NCI-H2107 treated with DMSO at 0.1 percent for 48 hours (cell line): ENCODE results near the gene TERC.

Experiments
- DNase-seq: peaks from one replicate; lab custom pipeline; 2025; ENCODE audit not compliant: unreplicated experiment; lab: John Stamatoyannopoulos, UW

TERC gene

DNA sequence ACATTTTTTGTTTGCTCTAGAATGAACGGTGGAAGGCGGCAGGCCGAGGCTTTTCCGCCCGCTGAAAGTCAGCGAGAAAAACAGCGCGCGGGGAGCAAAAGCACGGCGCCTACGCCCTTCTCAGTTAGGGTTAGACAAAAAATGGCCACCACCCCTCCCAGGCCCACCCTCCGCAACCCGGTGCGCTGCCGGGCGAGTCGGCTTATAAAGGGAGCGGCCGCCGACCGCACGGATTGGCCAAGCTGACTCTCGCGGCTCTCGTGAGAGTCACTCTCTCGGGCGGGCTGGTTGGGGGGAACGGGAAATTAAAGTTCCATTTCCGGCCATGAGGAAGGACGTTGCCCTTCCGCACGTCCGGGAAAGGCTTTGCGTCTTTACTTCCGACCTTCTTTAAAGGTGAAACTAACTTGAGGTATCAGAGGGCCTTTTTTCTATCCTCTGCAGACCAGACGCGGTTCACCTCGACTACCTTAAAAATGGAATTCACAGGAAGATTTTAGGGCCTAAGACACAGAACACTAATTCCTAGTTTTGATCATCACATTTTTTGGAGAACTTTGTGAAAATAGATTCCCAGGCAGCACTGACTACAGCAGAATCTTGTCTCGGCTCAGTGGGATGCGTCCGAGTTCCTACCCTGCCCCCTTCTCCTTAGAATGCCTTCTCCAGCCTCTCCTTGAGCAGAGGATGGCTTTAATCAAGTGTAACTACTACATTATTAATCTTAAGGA, at the start of gene TERC:
TERC (minus strand) TSS at position 179 of the 731 bp plus-strand sequence.
- peak; percentile 92 for DNase-seq

- peak; percentile 65 for DNase-seq
These were observed 49.1 kb upstream of the TERC start for GRCh38 chr3:169813757-169814517.

DNA sequence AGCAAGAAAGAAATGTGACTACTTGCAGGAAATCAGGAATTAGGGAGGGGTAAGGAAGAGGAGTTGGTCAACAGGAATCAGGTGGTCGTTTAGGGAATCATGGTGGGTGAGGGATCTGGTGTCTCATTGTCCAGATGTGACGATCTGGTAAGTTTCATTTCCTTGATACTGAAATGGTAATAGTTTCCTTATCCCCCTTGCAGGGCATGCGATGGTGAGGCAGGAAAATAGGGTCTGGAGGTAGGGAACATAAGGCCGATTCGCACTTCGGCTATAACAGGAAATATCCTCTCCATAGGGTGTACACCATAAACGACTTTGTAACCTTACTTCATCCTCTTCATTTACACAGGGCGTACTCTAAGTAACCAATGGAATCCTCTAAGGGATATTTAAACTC, 48.4 kb upstream of the TERC start:
- no peak for DNase-seq

DNA sequence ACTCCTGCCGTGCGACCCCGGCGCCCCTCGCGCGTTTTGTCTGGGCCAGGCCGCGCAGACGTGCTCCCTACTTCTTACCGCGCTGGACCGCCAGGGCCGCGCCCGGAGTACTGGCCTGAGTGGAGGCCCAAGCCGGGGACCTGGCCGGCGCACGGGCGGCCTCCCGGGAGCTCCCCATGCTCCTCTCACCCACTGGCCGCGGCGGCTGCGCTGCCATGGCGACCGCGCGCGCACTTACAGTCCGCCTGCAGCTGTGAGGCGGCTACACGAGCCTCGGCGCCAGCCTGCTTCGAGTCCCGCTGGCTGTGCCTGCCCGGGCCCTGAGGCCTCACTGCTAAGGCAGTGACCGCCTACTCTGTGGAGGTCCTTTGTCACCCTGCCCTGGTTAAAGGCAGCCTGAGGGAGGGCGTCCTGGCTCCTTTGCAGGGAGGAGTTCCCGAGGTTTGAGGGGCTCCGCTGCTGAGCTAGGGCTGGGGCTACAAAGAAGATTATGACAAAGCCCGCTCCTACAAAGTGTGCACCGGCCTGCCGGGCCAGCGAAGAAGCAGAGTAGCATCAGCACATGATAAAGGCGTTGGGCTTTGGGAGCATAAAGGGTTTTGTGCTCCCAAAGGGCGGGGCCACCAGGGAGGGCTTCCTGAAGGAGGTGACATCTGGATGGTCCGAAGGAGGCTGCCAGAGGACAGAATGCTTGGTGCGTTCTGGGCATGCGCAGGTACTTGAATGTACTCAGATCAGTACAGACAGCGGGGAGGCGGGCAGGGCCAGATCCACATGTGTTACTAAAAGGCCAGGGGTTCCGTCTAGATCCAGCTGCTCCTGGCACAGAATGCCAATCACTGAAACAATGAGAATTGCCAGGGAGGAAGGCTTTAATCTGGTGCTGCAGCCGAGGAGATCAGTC, 47.7 kb upstream of the TERC start, which contains the start of the genes LRRC34 and LRRIQ4:
LRRC34 (minus strand) TSS at position 573 of the 904 bp plus-strand sequence; CDS start at position 217, 356 bp downstream.
LRRIQ4 (plus strand) TSS at position 539 of the 904 bp plus-strand sequence. CDS start 9,052 bp downstream, outside the sequence.
- peak; percentile 94 for DNase-seq

DNA sequence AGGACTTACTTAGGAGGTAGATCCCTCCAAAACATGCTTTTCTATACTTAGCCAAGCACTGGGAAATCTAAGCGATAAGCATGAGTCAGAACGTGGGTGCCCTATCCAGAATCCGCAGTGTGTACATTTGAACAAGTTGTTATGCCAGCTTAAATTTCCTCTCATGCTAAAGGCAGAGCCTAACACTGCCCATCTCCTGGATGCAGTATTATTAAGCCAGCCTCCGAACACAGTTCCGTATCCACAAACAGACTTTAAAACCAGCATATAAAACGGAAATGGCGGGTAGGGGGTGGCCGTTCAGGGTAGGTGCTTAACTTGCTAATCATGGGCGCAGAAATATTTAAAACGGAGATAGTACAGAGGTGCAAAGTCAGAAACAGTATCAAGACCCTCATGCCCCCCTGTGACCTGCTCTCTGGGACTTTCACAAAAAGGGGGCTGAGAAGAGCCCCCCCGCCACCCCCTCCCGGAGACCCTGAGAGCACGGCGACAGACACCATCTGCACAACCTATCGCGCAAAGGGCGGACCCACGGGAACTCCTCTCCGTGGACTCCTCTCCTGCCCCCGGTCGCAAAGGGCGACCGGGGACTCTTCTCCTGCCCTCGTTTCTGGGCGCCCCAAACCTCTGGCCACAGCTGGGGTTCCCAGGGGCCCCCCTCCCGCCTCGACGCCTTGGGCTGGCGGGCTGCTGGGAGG, 46.9 kb upstream of the TERC start:
- peak; percentile 81 for DNase-seq

GRCh38 chr3:169809230-169809795, 44.5 kb upstream of the TERC start:
- DNase-seq = no peak

GRCh38 chr3:169804681-169805080, 39.8 kb upstream of the TERC start:
- no peak for DNase-seq

DNA sequence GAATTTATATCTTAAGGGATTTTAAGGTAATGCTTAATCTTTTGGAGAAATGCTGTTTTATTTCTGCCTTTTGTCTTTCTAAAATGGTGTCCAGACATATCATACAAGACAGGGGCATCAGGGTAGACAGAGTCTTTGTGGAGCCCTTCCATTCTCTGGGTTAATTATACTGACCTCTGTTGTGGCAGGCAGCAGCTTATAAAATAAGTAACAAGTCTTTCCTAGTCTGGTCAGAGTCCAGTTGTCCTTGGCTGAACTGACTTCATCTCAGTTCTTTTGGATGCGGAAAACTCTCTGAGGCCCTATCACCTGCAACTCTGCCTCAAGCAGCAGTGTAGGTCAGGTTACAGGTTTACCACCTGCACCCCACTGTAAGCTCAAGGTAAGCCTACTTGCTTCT, 27.5 kb upstream of the TERC start:
- DNase-seq = no peak

- no peak for DNase-seq
These were observed 26.0 kb upstream of the TERC start for GRCh38 chr3:169790687-169791429.

DNA sequence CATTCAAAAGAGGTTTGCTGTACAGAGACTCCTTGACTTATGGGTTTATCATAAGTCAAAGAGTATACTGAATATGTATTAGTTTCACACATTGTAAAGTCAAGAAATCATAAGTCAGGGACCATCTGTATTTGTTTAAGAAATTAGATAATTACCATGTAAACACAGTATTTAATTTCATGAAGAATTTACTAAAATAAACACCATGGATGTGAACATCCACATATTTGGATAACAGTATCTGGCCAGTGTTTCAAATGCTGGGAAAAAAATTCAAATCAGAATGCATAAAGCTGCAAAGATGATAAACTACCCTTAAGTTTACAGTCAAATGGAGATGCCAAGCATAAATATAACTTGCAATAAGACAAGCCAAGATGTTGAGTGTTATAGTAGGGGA, 25.4 kb upstream of the TERC start:
- DNase-seq = no peak

DNA sequence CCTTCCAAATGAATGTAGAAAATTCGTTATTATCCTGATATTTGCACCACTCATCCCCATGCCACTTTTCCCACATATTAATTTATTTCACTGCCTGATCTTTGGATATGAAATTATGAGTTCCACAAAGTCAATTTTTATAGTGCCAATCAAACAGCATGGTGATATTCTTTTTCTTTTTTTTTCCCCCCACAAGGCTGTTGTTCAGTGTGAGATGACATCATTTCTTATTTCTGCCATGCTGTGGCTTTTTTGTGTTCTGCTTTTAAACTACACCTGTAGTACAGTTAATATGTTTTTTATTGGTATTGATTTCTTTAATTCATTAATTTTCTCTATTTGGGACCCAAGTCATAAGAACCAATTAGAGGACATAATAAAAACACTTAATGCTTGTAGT, 22.9 kb upstream of the TERC start:
- DNase-seq = no peak

DNA sequence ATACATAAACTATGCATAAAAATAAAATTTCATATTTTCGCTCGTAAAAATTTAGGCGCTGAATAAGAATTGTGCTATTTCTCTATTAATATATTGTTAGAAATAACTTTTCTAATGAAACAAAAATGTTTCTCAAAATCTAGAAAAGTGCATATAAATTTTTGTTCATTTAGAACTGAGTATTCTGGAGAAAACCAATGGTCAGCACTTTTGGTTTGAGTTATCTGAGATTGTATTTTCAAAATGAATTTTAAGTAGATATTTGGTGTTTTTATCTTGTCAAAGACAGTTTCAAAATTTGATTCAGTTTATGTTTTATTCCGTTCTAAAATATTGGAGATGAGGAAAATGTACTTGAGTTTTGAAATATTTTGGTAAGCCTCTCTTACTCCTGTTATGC, 22.3 kb upstream of the TERC start:
- no peak for DNase-seq

DNA sequence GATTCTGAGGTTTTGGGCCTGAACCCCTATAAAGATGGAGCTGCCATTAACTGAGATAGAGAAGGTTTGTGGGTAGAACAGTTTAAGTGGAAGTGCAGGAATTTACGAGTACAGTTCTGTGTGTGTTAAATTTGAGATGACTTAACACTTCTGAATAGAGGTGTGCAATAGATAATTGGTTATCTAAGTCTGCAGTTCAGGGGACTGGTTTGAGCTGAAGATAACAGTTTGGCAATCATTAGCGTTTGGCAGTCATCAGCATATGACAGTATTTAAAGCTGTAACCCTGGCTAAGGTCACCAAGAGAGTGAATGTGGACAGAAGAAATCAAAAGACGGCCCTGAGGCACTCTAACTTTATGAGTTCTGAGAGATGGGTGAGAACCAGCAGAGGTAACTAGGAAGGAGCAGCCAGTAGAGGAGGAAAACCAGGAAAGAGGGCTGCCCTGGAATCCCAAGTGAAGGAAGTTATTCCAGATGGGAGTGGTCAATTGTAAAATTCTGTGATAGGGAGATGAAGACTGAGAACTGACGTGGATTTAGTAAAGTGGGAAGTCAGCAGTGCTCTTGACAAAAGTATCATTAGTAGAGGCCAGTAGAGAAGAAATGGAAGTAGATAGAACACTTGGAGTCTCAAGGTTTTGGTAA, 16.5 kb upstream of the TERC start:
- DNase-seq = no peak

- DNase-seq = no peak
These were observed 15.9 kb upstream of the TERC start for GRCh38 chr3:169780742-169781141.

DNA sequence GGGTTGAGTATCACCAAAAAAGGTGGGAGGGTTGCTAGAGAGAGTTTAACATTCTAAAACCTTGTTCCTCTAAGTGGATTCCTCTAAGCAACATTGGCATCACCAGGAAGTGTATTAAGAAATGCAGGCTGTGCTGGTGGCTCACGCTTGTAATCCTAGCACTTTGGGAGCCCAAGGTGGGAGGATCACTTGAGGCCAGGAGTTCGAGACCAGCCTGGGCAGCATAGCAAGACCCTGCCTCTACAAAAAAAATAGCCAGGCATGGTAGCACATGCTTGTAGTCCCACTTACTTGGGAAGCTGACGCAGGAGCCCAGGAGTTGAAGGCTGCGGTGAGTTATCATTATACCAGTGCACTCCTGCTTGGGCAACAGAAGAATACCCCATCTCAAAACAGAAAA, 13.0 kb upstream of the TERC start:
- no peak for DNase-seq

- no peak for DNase-seq
These were observed 9.3 kb upstream of the TERC start for GRCh38 chr3:169774186-169774585.

- DNase-seq = peak; percentile 90
These were observed 8.3 kb upstream of the TERC start, which contains the start of gene MYNN for GRCh38 chr3:169772897-169773816. Gene MYNN (plus strand): TSS chr3:169773396. CDS start chr3:169774296, 900 bp downstream.
